Tibial nerve (tissue), 4 donors: ENCODE results near the gene ECT2L.

ENCODE experiments used
- EP300 ChIP-seq, 2 donors: sonication (generic); formaldehyde crosslinking; IDR thresholded peaks; one replicate each; pipeline ENCODE4 v1.6.1; 2017; ENCODE audit warnings: antibody characterized with exemption in 2 of 2, mild to moderate bottlenecking in 1 of 2
- POLR2A ChIP-seq, 2 donors: fragments of 450-650 bp; IDR thresholded peaks; one replicate each; pipeline ENCODE4 v1.6.1; 2017; ENCODE audit warnings: antibody characterized with exemption in 2 of 2, mild to moderate bottlenecking in 2 of 2, moderate library complexity in 2 of 2
- TF ChIP-seq, protein P1 (sequence below), 5 experiments: fragments of 200-600 bp in 3 of 5; fragments of 450-650 bp in 2 of 5; sonication (generic) in 3 of 5; IDR thresholded peaks; one replicate each; pipeline ENCODE4 v1.5.1; 2016 to 2019; ENCODE audit warnings: antibody characterized with exemption in 5 of 5, mild to moderate bottlenecking in 3 of 5, moderate library complexity in 2 of 5

DNA sequence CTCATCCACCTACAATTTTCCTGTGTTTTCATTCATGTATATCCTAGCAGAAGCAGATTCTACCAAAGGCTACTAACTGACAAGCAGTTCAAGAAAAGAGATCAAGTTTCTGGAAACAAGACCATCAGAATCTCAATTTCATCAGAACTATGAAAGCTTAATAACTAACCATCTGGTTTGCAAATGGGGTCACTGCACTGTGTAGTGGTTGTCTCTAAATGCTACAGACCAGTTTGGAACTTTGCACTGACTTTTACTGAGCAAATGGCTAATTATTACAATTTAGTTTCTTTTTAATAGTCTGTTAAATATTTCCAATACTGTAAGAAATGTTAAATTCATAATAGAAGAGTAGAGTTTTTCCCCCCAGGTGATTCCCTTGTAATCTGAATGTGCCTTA is 127.7 kb downstream of the ECT2L start:
- TF ChIP-seq, protein P1, sequence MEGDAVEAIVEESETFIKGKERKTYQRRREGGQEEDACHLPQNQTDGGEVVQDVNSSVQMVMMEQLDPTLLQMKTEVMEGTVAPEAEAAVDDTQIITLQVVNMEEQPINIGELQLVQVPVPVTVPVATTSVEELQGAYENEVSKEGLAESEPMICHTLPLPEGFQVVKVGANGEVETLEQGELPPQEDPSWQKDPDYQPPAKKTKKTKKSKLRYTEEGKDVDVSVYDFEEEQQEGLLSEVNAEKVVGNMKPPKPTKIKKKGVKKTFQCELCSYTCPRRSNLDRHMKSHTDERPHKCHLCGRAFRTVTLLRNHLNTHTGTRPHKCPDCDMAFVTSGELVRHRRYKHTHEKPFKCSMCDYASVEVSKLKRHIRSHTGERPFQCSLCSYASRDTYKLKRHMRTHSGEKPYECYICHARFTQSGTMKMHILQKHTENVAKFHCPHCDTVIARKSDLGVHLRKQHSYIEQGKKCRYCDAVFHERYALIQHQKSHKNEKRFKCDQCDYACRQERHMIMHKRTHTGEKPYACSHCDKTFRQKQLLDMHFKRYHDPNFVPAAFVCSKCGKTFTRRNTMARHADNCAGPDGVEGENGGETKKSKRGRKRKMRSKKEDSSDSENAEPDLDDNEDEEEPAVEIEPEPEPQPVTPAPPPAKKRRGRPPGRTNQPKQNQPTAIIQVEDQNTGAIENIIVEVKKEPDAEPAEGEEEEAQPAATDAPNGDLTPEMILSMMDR (IDR thresholded peaks at IDR 0.05) = no peak
- TF ChIP-seq POLR2A (IDR thresholded peaks at IDR 0.05) = no peak
- TF ChIP-seq EP300 (IDR thresholded peaks at IDR 0.05) = no peak
